ENCODE results near the gene HDAC1. TPM values are rescaled to one million over a fixed set of nuclear protein-coding genes. Genes with fewer than 3 reads are reported as not detected.

Gene HDAC1
- total and polyA plus RNA-seq, 10 of the 15 experiments (the other 5 are each of a cell fraction or from before 2014, with no cell fraction given), result 147 to 331 (median 168) TPM

DNA sequence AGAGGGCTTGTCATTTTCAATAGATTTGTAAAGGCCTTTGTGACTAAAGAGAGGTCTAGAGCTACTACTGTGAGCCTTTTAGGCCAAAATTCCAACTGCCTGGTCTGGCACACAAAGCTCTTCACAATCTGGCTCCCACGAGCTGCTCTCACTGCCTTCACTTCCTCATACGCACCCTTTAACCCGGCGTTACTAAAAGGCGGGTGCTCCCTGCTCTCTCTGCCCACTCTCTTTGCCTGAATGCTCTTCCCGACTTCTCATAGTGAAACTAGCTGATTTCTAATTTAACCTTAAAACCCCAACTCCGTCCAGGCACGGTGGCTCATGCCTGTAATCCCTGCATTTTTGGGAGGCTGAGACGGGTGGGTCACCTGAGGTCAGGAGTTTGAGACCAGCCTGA, 88.2 kb downstream of the HDAC1 start:
- ChIA-PET CTCF (interaction anchor here (1.2 to 1.5 kb wide), 3 partner anchors 24 to 64 kb away, joined by 3 to 4 read pairs (median 3); no protein-coding TSS in a partner anchor), RAD21 (ENCODE audit: unreplicated experiment) (interaction anchor here (0.6 to 1.2 kb wide), 2 partner anchors 14 to 251 kb away, joined by 3 read pairs; partner anchors contain the start of gene BSDC1), POLR2A (no interaction called here), SMC1A (ENCODE audit: uncharacterized antibody, unreplicated experiment) (interaction anchor here (1.3 kb wide), 1 partner anchor 164 kb away, joined by 4 read pairs; no protein-coding TSS in a partner anchor)
- in situ Hi-C loops (cut with MboI) (no loop called here), intact Hi-C loops (cut with micrococcal nuclease; ENCODE audit: unreplicated experiment) (no loop called here)
- no peaks in the 10 kb centered on the region for H4K20me1 ChIP-seq (ENCODE audit: control insufficient read depth, insufficient read depth)
- ATAC-seq (0 out of 3 replicates have a peak, but pooled peaks have one; percentile 27), DNase-seq (ENCODE audit: low read depth, low spot score) (no peak), FAIRE-seq (no peak)
- no peaks in the 10 kb centered on the region for H3K27me3 ChIP-seq (replicated peaks in 1 of 2; ENCODE audit: control insufficient read depth in 2 of 2, insufficient read depth in 2 of 2, low read length in 1 of 2)
- 25% methylated on average over 9 of the region's 9 CpGs for WGBS (ENCODE audit: insufficient coverage, insufficient replicate concordance, low lambda C conversion rate, missing lambda C conversion rate)
- no peaks in the 10 kb centered on the region for H3K79me2 ChIP-seq (ENCODE audit: control insufficient read depth, insufficient read depth, low read length)
- no peak overlapping the region for H3K4me3 ChIP-seq
- no TSS peak for BruUV-seq (replicated peaks)
- no peak overlapping the region for H3K9ac ChIP-seq (ENCODE audit: control insufficient read depth, insufficient read depth, low read length)
- peaks cover 16 to 20% of the 10 kb centered on the region in 2 experiments for H3K36me3 ChIP-seq (ENCODE audit: control insufficient read depth in 2 of 2, insufficient read depth in 2 of 2, low read length in 1 of 2)
- no peak overlapping the region for H3K4me2 ChIP-seq (ENCODE audit: control insufficient read depth, insufficient read depth)
- no peaks in the 10 kb centered on the region for H3K9me3 ChIP-seq (replicated peaks; ENCODE audit: control insufficient read depth, insufficient read depth, low read length)
- no peak overlapping the region for H3K27ac ChIP-seq (ENCODE audit: control insufficient read depth, insufficient read depth)
- no peak overlapping the region for H2AFZ ChIP-seq (ENCODE audit: control insufficient read depth, low read depth, low read length)
- TF ChIP-seq, protein P1, sequence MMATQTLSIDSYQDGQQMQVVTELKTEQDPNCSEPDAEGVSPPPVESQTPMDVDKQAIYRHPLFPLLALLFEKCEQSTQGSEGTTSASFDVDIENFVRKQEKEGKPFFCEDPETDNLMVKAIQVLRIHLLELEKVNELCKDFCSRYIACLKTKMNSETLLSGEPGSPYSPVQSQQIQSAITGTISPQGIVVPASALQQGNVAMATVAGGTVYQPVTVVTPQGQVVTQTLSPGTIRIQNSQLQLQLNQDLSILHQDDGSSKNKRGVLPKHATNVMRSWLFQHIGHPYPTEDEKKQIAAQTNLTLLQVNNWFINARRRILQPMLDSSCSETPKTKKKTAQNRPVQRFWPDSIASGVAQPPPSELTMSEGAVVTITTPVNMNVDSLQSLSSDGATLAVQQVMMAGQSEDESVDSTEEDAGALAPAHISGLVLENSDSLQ (IDR thresholded peaks at IDR 0.05), result no peak
- peak; percentile 35; the same call in 1 of the 2 replicates for TF ChIP-seq SPI1 (IDR thresholded peaks at IDR 0.05; ENCODE audit: borderline replicate concordance, insufficient read depth, low read depth, low read length)
- no peaks in the 10 kb centered on the region; the same call in 1 of the 2 replicates for H3K4me1 ChIP-seq (ENCODE audit: control insufficient read depth, insufficient read depth, low read length)

Small RNAs within 50 kb of the gene (small RNA-seq; reads per million reads assigned to genes)
- gene RF00017 (not detected), gene RF00019 (not detected)

Other genes starting within 250 kb of the HDAC1 start
Only the 7 nearest of the 16 such genes appear.
- gene TMEM234, start 69.7 kb upstream of the HDAC1 start, total RNA-seq (2014; rRNA removed), result 8.1 and 8.8 TPM in 2 replicates
- 4.8 and 5.2 TPM in 2 replicates for gene TMEM234, start 69.7 kb upstream of the HDAC1 start, total RNA-seq (2014; rRNA removed; fragmentation: Illumina TruSeq; extraction: Trizol)
- gene TMEM234, start 69.7 kb upstream of the HDAC1 start, total RNA-seq (2021), result 6.2 and 10.9 TPM in 2 replicates
- gene TMEM234, start 69.7 kb upstream of the HDAC1 start, polyA plus RNA-seq (2011; rRNA removed), result 3.8 and 5.1 TPM in 2 replicates
- 4.5 and 6.0 TPM in 2 replicates for gene TMEM234, start 69.7 kb upstream of the HDAC1 start, polyA plus RNA-seq (2014; fragmentation: Illumina TruSeq; extraction: Trizol)
- gene TMEM234, start 69.7 kb upstream of the HDAC1 start, polyA plus RNA-seq (2014; fragmentation: Nextera tagmentation; extraction: Ambion mirVana), result 1 to 10 TPM; 2.9 to 4.5 TPM
- gene TMEM234, start 69.7 kb upstream of the HDAC1 start, polyA plus RNA-seq (2014; rRNA removed), result 6.8 and 10.7 TPM in 2 replicates
- gene TMEM234, start 69.7 kb upstream of the HDAC1 start, polyA plus RNA-seq (2016; fragmentation: Nextera tagmentation; extraction: Ambion mirVana), result 1 to 10 TPM; 8.6 TPM
- 293 and 313 TPM in 2 replicates for gene EIF3I, start 69.7 kb upstream of the HDAC1 start, total RNA-seq (2014; rRNA removed)
- gene EIF3I, start 69.7 kb upstream of the HDAC1 start, total RNA-seq (2014; rRNA removed; fragmentation: Illumina TruSeq; extraction: Trizol), result 302 and 305 TPM in 2 replicates
- 208 and 211 TPM in 2 replicates for gene EIF3I, start 69.7 kb upstream of the HDAC1 start, total RNA-seq (2021)
- gene EIF3I, start 69.7 kb upstream of the HDAC1 start, polyA plus RNA-seq (2011; rRNA removed), result 235 and 374 TPM in 2 replicates
- 457 and 499 TPM in 2 replicates for gene EIF3I, start 69.7 kb upstream of the HDAC1 start, polyA plus RNA-seq (2014; fragmentation: Illumina TruSeq; extraction: Trizol)
- gene EIF3I, start 69.7 kb upstream of the HDAC1 start, polyA plus RNA-seq (2014; fragmentation: Nextera tagmentation; extraction: Ambion mirVana), result 100 to 1,000 TPM; 572 to 606 TPM
- 293 and 306 TPM in 2 replicates for gene EIF3I, start 69.7 kb upstream of the HDAC1 start, polyA plus RNA-seq (2014; rRNA removed)
- 100 to 1,000 TPM; 342 to 362 TPM for gene EIF3I, start 69.7 kb upstream of the HDAC1 start, polyA plus RNA-seq (2016; fragmentation: Nextera tagmentation; extraction: Ambion mirVana)
- 0.38 and 0.45 TPM in 2 replicates for gene FAM167B, start 44.9 kb upstream of the HDAC1 start, total RNA-seq (2014; rRNA removed)
- gene FAM167B, start 44.9 kb upstream of the HDAC1 start, total RNA-seq (2014; rRNA removed; fragmentation: Illumina TruSeq; extraction: Trizol), result 0.27 and 0.37 TPM in 2 replicates
- 0.62 and 0.88 TPM in 2 replicates for gene FAM167B, start 44.9 kb upstream of the HDAC1 start, total RNA-seq (2021)
- 0.19 TPM in 1 of 2 replicates, not detected in the other for gene FAM167B, start 44.9 kb upstream of the HDAC1 start, polyA plus RNA-seq (2011; rRNA removed)
- 0.07 and 0.52 TPM in 2 replicates for gene FAM167B, start 44.9 kb upstream of the HDAC1 start, polyA plus RNA-seq (2014; fragmentation: Illumina TruSeq; extraction: Trizol)
- gene FAM167B, start 44.9 kb upstream of the HDAC1 start, polyA plus RNA-seq (2014; fragmentation: Nextera tagmentation; extraction: Ambion mirVana), result under 1 TPM in 1 of 2 experiments, not detected in 1; 0.07 TPM
- 0.69 and 1.2 TPM in 2 replicates for gene FAM167B, start 44.9 kb upstream of the HDAC1 start, polyA plus RNA-seq (2014; rRNA removed)
- under 1 TPM; 0.26 to 0.47 TPM for gene FAM167B, start 44.9 kb upstream of the HDAC1 start, polyA plus RNA-seq (2016; fragmentation: Nextera tagmentation; extraction: Ambion mirVana)
- 173 and 179 TPM in 2 replicates for gene LCK, start 40.8 kb upstream of the HDAC1 start, total RNA-seq (2014; rRNA removed)
- 97.7 and 109 TPM in 2 replicates for gene LCK, start 40.8 kb upstream of the HDAC1 start, total RNA-seq (2014; rRNA removed; fragmentation: Illumina TruSeq; extraction: Trizol)
- 126 and 143 TPM in 2 replicates for gene LCK, start 40.8 kb upstream of the HDAC1 start, total RNA-seq (2021)
- 27.3 and 49.7 TPM in 2 replicates for gene LCK, start 40.8 kb upstream of the HDAC1 start, polyA plus RNA-seq (2011; rRNA removed)
- 60.5 and 107 TPM in 2 replicates for gene LCK, start 40.8 kb upstream of the HDAC1 start, polyA plus RNA-seq (2014; fragmentation: Illumina TruSeq; extraction: Trizol)
- 10 to 100 TPM; 31.5 to 46.0 TPM for gene LCK, start 40.8 kb upstream of the HDAC1 start, polyA plus RNA-seq (2014; fragmentation: Nextera tagmentation; extraction: Ambion mirVana)
- 130 and 141 TPM in 2 replicates for gene LCK, start 40.8 kb upstream of the HDAC1 start, polyA plus RNA-seq (2014; rRNA removed)
- gene LCK, start 40.8 kb upstream of the HDAC1 start, polyA plus RNA-seq (2016; fragmentation: Nextera tagmentation; extraction: Ambion mirVana), result 100 to 1,000 TPM; 148 to 162 TPM
- gene MARCKSL1, start 44.1 kb downstream of the HDAC1 start, total RNA-seq (2014; rRNA removed), result 106 TPM in 2 replicates
- 71.4 and 80.8 TPM in 2 replicates for gene MARCKSL1, start 44.1 kb downstream of the HDAC1 start, total RNA-seq (2014; rRNA removed; fragmentation: Illumina TruSeq; extraction: Trizol)
- 180 and 191 TPM in 2 replicates for gene MARCKSL1, start 44.1 kb downstream of the HDAC1 start, total RNA-seq (2021)
- 106 and 147 TPM in 2 replicates for gene MARCKSL1, start 44.1 kb downstream of the HDAC1 start, polyA plus RNA-seq (2011; rRNA removed)
- gene MARCKSL1, start 44.1 kb downstream of the HDAC1 start, polyA plus RNA-seq (2014; fragmentation: Illumina TruSeq; extraction: Trizol), result 189 and 225 TPM in 2 replicates
- gene MARCKSL1, start 44.1 kb downstream of the HDAC1 start, polyA plus RNA-seq (2014; fragmentation: Nextera tagmentation; extraction: Ambion mirVana), result 10 to 100 TPM; 14.5 to 32.6 TPM
- gene MARCKSL1, start 44.1 kb downstream of the HDAC1 start, polyA plus RNA-seq (2014; rRNA removed), result 200 and 211 TPM in 2 replicates
- 100 to 1,000 TPM; 169 to 194 TPM for gene MARCKSL1, start 44.1 kb downstream of the HDAC1 start, polyA plus RNA-seq (2016; fragmentation: Nextera tagmentation; extraction: Ambion mirVana)
- 1.4 and 2.1 TPM in 2 replicates for gene FAM229A, start 70.4 kb downstream of the HDAC1 start, total RNA-seq (2014; rRNA removed)
- gene FAM229A, start 70.4 kb downstream of the HDAC1 start, total RNA-seq (2014; rRNA removed; fragmentation: Illumina TruSeq; extraction: Trizol), result 1.2 and 1.3 TPM in 2 replicates
- gene FAM229A, start 70.4 kb downstream of the HDAC1 start, total RNA-seq (2021), result 3.1 and 5.1 TPM in 2 replicates
- 4.0 and 5.3 TPM in 2 replicates for gene FAM229A, start 70.4 kb downstream of the HDAC1 start, polyA plus RNA-seq (2011; rRNA removed)
- gene FAM229A, start 70.4 kb downstream of the HDAC1 start, polyA plus RNA-seq (2014; fragmentation: Illumina TruSeq; extraction: Trizol), result 2.6 and 2.9 TPM in 2 replicates
- under 1 TPM in 1 of 2 experiments, not detected in 1; 0.02 TPM for gene FAM229A, start 70.4 kb downstream of the HDAC1 start, polyA plus RNA-seq (2014; fragmentation: Nextera tagmentation; extraction: Ambion mirVana)
- gene FAM229A, start 70.4 kb downstream of the HDAC1 start, polyA plus RNA-seq (2014; rRNA removed), result 4.5 and 5.3 TPM in 2 replicates
- gene FAM229A, start 70.4 kb downstream of the HDAC1 start, polyA plus RNA-seq (2016; fragmentation: Nextera tagmentation; extraction: Ambion mirVana), result 1 to 10 TPM in 1 of 2 experiments, under 1 TPM in 1; 0.25 to 1.2 TPM
- 0.56 and 0.98 TPM in 2 replicates for gene TSSK3, start 70.5 kb downstream of the HDAC1 start, total RNA-seq (2014; rRNA removed)
- gene TSSK3, start 70.5 kb downstream of the HDAC1 start, total RNA-seq (2014; rRNA removed; fragmentation: Illumina TruSeq; extraction: Trizol), result 0.63 and 1.6 TPM in 2 replicates
- gene TSSK3, start 70.5 kb downstream of the HDAC1 start, total RNA-seq (2021), result 0.82 and 1.2 TPM in 2 replicates
- 0.67 and 1.2 TPM in 2 replicates for gene TSSK3, start 70.5 kb downstream of the HDAC1 start, polyA plus RNA-seq (2011; rRNA removed)
- gene TSSK3, start 70.5 kb downstream of the HDAC1 start, polyA plus RNA-seq (2014; fragmentation: Illumina TruSeq; extraction: Trizol), result 0.48 and 0.92 TPM in 2 replicates
- gene TSSK3, start 70.5 kb downstream of the HDAC1 start, polyA plus RNA-seq (2014; fragmentation: Nextera tagmentation; extraction: Ambion mirVana), result under 1 TPM; 0.42 to 0.77 TPM
- gene TSSK3, start 70.5 kb downstream of the HDAC1 start, polyA plus RNA-seq (2014; rRNA removed), result 0.51 and 1.2 TPM in 2 replicates
- gene TSSK3, start 70.5 kb downstream of the HDAC1 start, polyA plus RNA-seq (2016; fragmentation: Nextera tagmentation; extraction: Ambion mirVana), result under 1 TPM; 0.58 to 0.82 TPM

All from GM12878 (cell line).